GM23338 (cell line): ENCODE measurements around the gene CYBA. TPM values are rescaled to one million over a fixed set of nuclear protein-coding genes. Genes with fewer than 3 reads are reported as not detected.

Source experiments
- REST ChIP-seq: IDR thresholded peaks from one replicate; pipeline ENCODE4 v1.6.1; 2018; ENCODE audit warnings: antibody characterized with exemption; ENCODE audit not compliant: unreplicated experiment
- STAT1 ChIP-seq: IDR thresholded peaks from one replicate; pipeline ENCODE4 v1.6.1; 2016; ENCODE audit warnings: antibody characterized with exemption; ENCODE audit not compliant: unreplicated experiment
- ZNF114 ChIP-seq: fragments of 250-450 bp; sonication (Bioruptor Pico); IDR thresholded peaks from 2 replicates; pipeline ENCODE4 v1.5.0; 2020; ENCODE audit warnings: mild to moderate bottlenecking, moderate library complexity
- polyA plus RNA-seq: library from polyadenylated mRNA; unstranded; fragments of >200 nt; fragmentation: Nextera tagmentation; extraction: Ambion mirVana; gene quantifications from 2 replicates; pipeline ENCODE4 v1.2.1, GENCODE V29; 2016
- total RNA-seq: library from RNA; depleted of rRNA; stranded (reverse); fragments of >200 nt; shearing (Covaris generic); gene quantifications from 2 replicates; pipeline ENCODE4 v1.2.3, GENCODE V29; 2014
- TF ChIP-seq, protein P1 (sequence below): fragments of 250-450 bp; sonication (Bioruptor Pico); IDR thresholded peaks from 2 replicates; pipeline ENCODE4 v1.5.0; 2020; ENCODE audit warnings: mild to moderate bottlenecking, moderate library complexity
- TF ChIP-seq, protein P2 (sequence below): IDR thresholded peaks from 2 replicates; pipeline ENCODE4 v1.6.1; 2016; ENCODE audit warnings: antibody characterized with exemption
- TF ChIP-seq, protein P3 (sequence below), 2 experiments: fragments of 200-600 bp in 1 of 2; sonication (generic) in 1 of 2; conservative IDR thresholded peaks; 2 replicates each; pipeline versions ENCODE4 v1.5.1 to v1.6.1; 2016 to 2017; ENCODE audit warnings: antibody characterized with exemption in 2 of 2, low read depth in 2 of 2, mild to moderate bottlenecking in 2 of 2, moderate library complexity in 1 of 2

Gene CYBA
- total and polyA plus RNA-seq, 2 experiments from 2014 or later, result 275 to 281 TPM

DNA sequence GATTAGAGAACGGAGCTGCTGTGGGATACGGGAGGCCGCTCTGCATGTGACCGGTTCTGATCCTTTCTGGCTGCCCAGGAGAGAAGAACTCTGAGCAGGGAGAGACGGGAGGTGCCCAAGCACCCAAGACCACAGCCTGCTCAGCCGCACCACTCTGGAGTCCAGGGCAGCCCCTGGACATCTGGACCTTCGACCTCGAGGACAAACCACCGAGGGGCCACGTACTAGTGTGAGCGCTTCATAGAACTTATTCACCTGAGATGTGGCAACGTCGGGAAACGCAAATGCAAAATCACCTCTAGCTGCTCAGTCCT, 49.4 kb upstream of the CYBA start (continued):
- TF ChIP-seq, protein P1, sequence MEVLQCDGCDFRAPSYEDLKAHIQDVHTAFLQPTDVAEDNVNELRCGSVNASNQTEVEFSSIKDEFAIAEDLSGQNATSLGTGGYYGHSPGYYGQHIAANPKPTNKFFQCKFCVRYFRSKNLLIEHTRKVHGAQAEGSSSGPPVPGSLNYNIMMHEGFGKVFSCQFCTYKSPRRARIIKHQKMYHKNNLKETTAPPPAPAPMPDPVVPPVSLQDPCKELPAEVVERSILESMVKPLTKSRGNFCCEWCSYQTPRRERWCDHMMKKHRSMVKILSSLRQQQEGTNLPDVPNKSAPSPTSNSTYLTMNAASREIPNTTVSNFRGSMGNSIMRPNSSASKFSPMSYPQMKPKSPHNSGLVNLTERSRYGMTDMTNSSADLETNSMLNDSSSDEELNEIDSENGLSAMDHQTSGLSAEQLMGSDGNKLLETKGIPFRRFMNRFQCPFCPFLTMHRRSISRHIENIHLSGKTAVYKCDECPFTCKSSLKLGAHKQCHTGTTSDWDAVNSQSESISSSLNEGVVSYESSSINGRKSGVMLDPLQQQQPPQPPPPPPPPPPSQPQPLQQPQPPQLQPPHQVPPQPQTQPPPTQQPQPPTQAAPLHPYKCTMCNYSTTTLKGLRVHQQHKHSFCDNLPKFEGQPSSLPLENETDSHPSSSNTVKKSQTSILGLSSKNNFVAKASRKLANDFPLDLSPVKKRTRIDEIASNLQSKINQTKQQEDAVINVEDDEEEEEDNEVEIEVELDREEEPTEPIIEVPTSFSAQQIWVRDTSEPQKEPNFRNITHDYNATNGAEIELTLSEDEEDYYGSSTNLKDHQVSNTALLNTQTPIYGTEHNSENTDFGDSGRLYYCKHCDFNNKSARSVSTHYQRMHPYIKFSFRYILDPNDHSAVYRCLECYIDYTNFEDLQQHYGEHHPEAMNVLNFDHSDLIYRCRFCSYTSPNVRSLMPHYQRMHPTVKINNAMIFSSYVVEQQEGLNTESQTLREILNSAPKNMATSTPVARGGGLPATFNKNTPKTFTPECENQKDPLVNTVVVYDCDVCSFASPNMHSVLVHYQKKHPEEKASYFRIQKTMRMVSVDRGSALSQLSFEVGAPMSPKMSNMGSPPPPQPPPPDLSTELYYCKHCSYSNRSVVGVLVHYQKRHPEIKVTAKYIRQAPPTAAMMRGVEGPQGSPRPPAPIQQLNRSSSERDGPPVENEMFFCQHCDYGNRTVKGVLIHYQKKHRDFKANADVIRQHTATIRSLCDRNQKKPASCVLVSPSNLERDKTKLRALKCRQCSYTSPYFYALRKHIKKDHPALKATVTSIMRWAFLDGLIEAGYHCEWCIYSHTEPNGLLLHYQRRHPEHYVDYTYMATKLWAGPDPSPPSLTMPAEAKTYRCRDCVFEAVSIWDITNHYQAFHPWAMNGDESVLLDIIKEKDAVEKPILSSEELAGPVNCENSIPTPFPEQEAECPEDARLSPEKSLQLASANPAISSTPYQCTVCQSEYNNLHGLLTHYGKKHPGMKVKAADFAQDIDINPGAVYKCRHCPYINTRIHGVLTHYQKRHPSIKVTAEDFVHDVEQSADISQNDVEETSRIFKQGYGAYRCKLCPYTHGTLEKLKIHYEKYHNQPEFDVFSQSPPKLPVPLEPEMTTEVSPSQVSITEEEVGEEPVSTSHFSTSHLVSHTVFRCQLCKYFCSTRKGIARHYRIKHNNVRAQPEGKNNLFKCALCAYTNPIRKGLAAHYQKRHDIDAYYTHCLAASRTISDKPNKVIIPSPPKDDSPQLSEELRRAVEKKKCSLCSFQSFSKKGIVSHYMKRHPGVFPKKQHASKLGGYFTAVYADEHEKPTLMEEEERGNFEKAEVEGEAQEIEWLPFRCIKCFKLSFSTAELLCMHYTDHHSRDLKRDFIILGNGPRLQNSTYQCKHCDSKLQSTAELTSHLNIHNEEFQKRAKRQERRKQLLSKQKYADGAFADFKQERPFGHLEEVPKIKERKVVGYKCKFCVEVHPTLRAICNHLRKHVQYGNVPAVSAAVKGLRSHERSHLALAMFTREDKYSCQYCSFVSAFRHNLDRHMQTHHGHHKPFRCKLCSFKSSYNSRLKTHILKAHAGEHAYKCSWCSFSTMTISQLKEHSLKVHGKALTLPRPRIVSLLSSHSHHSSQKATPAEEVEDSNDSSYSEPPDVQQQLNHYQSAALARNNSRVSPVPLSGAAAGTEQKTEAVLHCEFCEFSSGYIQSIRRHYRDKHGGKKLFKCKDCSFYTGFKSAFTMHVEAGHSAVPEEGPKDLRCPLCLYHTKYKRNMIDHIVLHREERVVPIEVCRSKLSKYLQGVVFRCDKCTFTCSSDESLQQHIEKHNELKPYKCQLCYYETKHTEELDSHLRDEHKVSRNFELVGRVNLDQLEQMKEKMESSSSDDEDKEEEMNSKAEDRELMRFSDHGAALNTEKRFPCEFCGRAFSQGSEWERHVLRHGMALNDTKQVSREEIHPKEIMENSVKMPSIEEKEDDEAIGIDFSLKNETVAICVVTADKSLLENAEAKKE (CRISPR knock-in tag), result no peak
- TF ChIP-seq, protein P2, sequence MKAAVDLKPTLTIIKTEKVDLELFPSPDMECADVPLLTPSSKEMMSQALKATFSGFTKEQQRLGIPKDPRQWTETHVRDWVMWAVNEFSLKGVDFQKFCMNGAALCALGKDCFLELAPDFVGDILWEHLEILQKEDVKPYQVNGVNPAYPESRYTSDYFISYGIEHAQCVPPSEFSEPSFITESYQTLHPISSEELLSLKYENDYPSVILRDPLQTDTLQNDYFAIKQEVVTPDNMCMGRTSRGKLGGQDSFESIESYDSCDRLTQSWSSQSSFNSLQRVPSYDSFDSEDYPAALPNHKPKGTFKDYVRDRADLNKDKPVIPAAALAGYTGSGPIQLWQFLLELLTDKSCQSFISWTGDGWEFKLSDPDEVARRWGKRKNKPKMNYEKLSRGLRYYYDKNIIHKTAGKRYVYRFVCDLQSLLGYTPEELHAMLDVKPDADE, result no peak
- TF ChIP-seq STAT1 (no peak), ZNF114 (CRISPR knock-in tag) (no peak), REST (no peak)
- TF ChIP-seq, protein P3, sequence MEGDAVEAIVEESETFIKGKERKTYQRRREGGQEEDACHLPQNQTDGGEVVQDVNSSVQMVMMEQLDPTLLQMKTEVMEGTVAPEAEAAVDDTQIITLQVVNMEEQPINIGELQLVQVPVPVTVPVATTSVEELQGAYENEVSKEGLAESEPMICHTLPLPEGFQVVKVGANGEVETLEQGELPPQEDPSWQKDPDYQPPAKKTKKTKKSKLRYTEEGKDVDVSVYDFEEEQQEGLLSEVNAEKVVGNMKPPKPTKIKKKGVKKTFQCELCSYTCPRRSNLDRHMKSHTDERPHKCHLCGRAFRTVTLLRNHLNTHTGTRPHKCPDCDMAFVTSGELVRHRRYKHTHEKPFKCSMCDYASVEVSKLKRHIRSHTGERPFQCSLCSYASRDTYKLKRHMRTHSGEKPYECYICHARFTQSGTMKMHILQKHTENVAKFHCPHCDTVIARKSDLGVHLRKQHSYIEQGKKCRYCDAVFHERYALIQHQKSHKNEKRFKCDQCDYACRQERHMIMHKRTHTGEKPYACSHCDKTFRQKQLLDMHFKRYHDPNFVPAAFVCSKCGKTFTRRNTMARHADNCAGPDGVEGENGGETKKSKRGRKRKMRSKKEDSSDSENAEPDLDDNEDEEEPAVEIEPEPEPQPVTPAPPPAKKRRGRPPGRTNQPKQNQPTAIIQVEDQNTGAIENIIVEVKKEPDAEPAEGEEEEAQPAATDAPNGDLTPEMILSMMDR (conservative IDR thresholded peaks at IDR 0.05; ENCODE audit: low read depth in 2 of 2), result no peak
